KOPT-K1 (cell line): ENCODE measurements around the gene PMFBP1.

ENCODE experiments used
- H3K27ac ChIP-seq: fragments of 200-600 bp; sonication (generic); 2 replicates; pipeline ENCODE4 v1.5.1; 2016; ENCODE audit warnings: antibody characterized with exemption, mild to moderate bottlenecking, low read depth, low read length; ENCODE audit not compliant: poor library complexity, severe bottlenecking
- H3K36me3 ChIP-seq: fragments of 200-600 bp; sonication (generic); 2 replicates; pipeline ENCODE4 v1.5.1; 2017; ENCODE audit warnings: antibody characterized with exemption, mild to moderate bottlenecking, low read length, moderate library complexity; ENCODE audit not compliant: insufficient read depth
- H3K9me3 ChIP-seq: fragments of 200-600 bp; sonication (generic); 2 replicates; pipeline ENCODE4 v1.5.1; 2017; ENCODE audit warnings: antibody characterized with exemption, low read length, mild to moderate bottlenecking; ENCODE audit not compliant: insufficient read depth, poor library complexity, severe bottlenecking

The PMFBP1 gene

DNA sequence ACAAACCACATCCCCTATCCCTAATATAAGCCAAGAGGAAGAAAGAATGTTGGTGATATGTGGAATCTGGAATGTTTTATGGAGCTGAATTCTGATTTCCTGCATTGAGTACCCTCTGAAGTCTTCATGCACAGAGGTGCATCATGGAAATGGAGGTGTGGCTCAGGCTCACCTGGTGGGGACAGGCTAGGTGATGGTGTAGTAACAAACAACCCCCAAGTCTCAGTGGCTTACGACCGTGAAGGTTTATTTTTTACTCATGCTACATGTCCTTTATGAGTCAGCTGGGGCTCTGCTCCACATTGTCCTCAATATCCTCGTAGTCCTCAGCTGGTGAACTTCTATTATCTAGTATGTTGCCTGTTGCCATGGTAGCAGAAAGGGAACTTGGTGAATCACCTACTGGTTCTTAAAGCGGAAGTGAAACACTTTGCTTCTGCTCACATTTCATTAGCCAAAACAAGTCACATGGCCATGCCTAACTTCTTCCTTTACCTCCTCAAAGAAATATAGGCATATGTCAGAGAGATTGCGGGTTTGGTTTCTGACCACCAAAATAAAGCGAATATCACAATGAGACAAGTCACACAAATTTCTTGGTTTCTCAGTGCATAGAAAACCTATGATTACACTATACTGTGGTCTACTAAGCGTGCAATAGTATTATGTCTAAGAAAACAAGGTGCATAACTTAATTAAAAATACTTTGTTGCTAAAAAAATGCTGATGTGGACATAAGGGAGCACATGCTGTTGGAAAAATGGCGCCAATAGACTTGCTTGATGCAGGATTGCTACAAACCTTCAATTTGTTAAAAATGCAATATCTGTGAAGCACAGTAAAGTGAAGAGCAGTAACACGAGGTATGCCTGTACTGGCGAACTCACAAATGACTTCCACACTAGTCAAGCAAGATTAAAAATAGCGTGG, at the start of gene PMFBP1:
TSS of gene PMFBP1 (minus strand) at position 51 of the 930 bp plus-strand sequence. CDS start 947 bp downstream, outside the sequence.
- H3K9me3 ChIP-seq = no peaks in the 10 kb centered on the region
- H3K27ac ChIP-seq = no peak within 1 kb of the TSS
- H3K36me3 ChIP-seq = no peaks in the 10 kb centered on the region

DNA sequence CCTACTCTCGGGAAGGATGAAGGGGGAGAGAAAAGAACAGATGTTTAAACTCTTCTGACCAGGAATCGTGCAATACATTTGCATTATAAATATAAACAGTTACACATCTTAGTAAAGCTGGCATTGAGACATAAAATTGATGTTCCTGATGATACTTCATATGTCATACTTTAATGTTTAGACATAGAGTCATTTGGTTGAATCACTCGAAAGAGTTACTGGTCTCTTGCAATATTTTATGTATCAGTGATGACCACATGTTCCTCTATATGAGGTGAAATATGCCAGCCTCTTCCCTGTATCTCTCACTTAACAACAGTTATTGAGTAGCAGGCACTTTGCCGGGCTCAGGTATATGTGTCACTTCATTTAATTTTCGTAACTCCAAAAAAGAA, 49.7 kb upstream of the PMFBP1 start:
- H3K27ac ChIP-seq = no peak overlapping the region
- H3K9me3 ChIP-seq = no peaks in the 10 kb centered on the region
- no peaks in the 10 kb centered on the region for H3K36me3 ChIP-seq

DNA sequence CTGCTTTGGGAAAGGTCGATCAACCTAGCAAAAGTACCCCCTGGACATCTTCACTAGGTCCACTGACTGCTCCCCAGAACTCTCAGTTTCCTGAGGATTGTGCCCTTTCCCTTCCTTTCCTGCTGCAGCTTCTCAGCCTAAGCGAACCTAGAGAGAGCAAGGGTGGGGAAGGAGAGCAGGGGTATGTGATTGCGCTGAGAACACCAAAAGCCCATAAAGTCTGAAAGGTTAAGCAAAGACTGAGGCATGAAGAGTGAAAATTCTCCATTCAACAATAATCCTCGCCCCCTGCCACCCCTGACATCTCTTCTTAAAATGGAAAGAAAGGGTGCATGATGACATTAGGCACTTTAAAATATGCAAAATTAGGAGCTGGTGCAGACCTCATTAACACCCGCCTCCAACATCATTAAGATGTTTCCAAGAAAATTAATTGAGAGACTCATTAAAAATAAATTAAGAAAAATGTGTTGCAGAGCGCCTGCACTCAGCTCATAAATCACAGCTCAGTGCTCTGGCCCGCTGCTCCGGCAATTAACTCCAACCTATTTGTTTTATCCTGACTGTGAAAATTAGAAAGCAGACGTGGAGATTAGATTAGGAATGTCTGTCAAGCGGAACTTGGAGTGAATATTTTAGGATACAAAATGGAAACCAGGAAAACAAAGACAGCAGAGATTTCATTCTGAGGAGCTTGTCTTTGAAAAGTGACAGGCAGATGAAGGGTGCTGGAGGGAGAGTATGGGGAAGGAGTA, 49.1 kb upstream of the PMFBP1 start:
- Histone ChIP-seq H3K27ac (no peak overlapping the region), H3K9me3 (no peaks in the 10 kb centered on the region)

DNA sequence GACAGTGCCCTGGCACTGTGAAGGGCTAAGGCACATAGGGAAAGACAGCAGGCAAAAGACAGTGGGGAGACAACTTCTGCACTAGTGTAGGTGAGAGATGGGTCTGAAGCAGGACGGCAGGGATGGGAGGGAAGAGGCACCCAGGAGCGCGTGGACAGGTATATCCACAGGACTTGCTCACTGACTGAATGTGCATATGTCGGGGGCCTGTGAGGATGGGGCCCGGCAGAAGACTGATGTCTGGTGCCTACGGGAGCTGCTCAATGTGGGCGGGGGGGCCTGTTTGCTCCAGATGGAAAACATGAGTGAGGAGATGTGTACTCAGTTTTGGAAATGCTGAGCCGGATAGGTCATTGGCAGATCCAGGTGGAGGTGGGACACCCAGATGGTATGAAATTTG, 47.3 kb upstream of the PMFBP1 start:
- Histone ChIP-seq H3K36me3 (no peaks in the 10 kb centered on the region), H3K27ac (no peak overlapping the region), H3K9me3 (peaks cover 5% of the 10 kb centered on the region)

More for the DNA sequence above, 49.1 kb upstream of the PMFBP1 start:
- no peaks in the 10 kb centered on the region for H3K36me3 ChIP-seq

DNA sequence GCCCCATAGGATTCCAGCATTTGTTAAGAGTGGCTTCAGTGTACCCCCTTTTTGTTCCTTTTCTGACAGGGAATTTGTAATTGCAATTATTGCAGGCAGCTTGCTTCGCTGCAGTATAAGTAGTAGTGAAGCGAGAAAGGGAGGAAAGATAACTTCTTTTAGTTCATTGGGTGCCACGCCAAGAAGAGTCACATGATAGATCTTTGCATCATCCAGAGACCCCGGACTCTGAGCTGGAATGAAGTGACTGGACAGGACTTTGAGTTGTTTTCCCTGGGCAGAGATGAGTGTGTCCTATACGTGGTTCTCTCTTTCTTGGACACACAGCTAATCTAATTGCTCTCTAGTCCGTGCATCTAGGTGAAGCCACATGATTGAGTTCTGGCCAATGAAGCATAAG, 44.8 kb upstream of the PMFBP1 start:
- H3K27ac ChIP-seq = no peak overlapping the region
- peaks cover 5% of the 10 kb centered on the region for H3K9me3 ChIP-seq
- no peaks in the 10 kb centered on the region for H3K36me3 ChIP-seq

- H3K27ac ChIP-seq = no peak overlapping the region
- peaks cover 5% of the 10 kb centered on the region for H3K9me3 ChIP-seq
- no peaks in the 10 kb centered on the region for H3K36me3 ChIP-seq
Measured at GRCh38 chr16:72214821-72215220, 42.9 kb upstream of the PMFBP1 start.

DNA sequence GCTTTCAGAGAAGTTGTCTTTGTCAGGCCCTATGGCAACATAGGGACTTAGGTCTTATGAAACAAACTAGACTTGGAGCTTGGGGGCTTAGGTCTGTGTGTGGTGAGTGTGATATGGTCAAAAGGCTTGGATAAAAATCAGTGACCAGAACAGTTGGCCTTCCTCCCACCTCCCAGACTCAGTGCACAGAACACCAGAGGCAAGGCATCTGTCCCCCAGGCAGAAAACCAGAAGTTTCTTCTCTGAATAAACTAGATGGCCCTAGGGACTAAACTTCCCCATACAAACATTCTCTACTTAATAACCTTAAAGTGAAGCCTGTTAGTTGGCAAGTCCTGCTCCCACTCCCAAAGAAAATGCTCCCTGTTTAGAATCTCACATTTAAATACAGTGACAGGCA, 39.2 kb upstream of the PMFBP1 start:
- H3K27ac ChIP-seq = no peak overlapping the region
- peaks cover 5% of the 10 kb centered on the region for H3K9me3 ChIP-seq
- no peaks in the 10 kb centered on the region for H3K36me3 ChIP-seq

GRCh38 chr16:72210555-72210954, 38.6 kb upstream of the PMFBP1 start:
- Histone ChIP-seq H3K36me3 (no peaks in the 10 kb centered on the region), H3K9me3 (peaks cover 5% of the 10 kb centered on the region), H3K27ac (no peak overlapping the region)

DNA sequence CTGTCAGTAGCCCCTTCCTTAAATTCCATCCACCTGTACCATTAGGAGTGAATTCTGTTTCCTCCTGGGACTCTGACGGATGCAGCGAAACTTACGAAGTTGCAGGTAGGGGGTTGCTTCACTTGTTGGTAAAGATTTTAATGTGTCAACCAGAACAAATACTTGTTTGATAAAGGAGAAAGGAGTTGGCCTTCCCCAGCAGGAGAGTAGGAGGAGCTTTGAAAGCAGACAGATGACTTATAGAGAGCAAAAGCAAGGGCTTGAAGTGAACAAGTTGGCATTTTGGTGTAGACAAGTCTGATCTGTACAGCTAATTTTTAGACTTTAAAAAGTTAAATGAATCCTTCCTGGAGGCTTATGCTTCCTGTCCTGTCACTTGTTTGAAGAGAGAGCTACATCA, 38.1 kb upstream of the PMFBP1 start:
- Histone ChIP-seq H3K27ac (no peak overlapping the region), H3K36me3 (no peaks in the 10 kb centered on the region), H3K9me3 (peaks cover 3% of the 10 kb centered on the region)

GRCh38 chr16:72206299-72206698, 34.3 kb upstream of the PMFBP1 start:
- Histone ChIP-seq H3K36me3 (no peaks in the 10 kb centered on the region), H3K9me3 (no peaks in the 10 kb centered on the region), H3K27ac (no peak overlapping the region)

DNA sequence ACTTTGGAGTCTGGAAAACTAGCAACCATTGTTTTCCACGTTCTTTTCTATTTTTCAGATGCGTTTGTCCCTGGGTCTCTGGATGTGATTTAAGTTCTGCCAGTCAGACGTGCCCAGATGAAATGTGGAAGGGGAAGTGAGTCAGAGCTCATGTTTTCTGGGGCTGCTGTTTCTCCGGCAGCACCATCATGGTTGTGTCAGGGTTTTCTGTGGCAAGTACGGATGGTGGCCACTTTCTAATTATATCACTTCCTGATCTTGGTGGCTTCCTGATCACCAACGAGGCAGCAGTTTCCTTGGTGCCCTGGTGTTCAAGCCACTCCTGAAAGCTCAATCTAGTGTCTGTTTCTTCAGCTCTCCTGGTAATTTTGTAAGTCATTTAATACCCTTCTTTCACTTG, 31.4 kb upstream of the PMFBP1 start:
- Histone ChIP-seq H3K27ac (no peak overlapping the region), H3K9me3 (no peaks in the 10 kb centered on the region), H3K36me3 (no peaks in the 10 kb centered on the region)

DNA sequence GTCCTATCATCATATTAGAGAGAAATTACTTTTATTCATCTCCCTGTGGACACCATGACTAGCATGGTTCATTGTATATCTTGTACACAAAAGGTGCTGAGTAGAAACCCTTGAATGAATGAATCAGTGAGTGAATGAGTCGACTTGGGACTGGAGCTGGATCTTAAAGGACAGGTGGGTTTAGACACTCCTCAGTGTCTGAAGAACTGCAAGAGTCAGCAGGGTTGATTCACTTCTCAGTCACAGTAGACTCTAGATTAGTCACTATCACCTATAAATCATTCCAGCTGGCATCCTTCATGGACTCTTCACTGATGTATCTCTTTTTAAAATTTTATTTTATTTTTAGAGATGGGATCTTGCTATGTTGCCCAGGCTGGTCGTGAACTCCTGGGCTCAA, 30.1 kb upstream of the PMFBP1 start:
- H3K9me3 ChIP-seq = no peaks in the 10 kb centered on the region
- H3K27ac ChIP-seq = no peak overlapping the region
- H3K36me3 ChIP-seq = no peaks in the 10 kb centered on the region

GRCh38 chr16:72201387-72201786, 29.4 kb upstream of the PMFBP1 start:
- Histone ChIP-seq H3K36me3 (no peaks in the 10 kb centered on the region), H3K27ac (no peak overlapping the region), H3K9me3 (no peaks in the 10 kb centered on the region)

DNA sequence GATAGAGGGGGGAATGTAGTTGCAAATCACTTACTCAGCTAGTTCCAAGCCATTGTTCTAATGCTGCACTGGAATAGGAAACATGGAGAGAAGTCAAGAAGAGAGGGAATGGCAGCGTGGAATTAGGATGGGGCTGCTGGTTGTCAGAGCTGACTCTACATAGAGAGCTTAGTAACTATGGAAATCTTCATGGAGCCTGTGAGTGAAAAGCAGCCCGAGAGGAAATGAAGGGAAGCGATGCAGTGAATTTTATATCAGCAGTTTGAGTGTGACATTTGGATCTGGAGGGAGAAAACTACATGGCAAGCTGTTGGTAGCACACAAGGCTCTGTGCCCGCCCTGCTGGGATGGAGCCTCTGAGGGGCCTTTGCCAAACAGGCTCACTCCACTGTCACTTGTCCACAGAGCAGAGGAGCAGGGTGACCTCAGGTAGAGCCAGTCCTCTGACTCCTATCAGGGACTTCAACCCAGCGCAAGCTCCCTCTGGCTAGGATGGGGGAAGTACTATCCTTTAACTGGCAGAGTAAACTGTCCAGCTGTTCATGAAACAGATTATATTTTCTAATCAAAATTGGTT, 27.9 kb upstream of the PMFBP1 start:
- H3K9me3 ChIP-seq = no peaks in the 10 kb centered on the region
- no peaks in the 10 kb centered on the region for H3K36me3 ChIP-seq
- no peak overlapping the region for H3K27ac ChIP-seq

DNA sequence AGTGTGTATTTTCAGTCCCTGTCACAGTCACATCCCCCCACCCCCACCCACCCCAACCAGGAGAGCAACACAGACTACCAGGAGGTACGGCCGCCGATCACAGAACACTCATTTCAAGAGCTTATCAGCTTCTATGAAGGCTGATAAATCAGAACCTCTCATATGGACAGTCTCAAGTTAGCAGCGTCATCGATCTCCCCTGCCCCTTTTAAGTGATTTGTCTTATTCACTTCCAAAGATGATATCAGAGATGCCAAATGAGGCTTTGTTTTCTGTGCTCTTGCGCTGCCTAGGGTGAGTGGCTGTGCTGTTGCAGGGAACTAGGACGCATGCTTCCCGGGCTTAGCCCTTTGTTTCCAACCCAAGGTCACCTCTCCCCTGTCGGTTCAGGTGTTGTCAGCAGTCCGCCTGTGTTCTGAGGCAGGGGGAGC, 26.8 kb upstream of the PMFBP1 start:
- H3K27ac ChIP-seq = no peak overlapping the region
- H3K36me3 ChIP-seq = no peaks in the 10 kb centered on the region
- no peaks in the 10 kb centered on the region for H3K9me3 ChIP-seq
